ENCODE data around the gene CKMT2. TPM values are rescaled to one million over a fixed set of nuclear protein-coding genes. Genes with fewer than 3 reads are reported as not detected.

Gene CKMT2
- 1.0 TPM in 1 of 2 replicates, not detected in the other for total RNA-seq

GRCh38 chr5:81233080-81233634 lies at the start of gene CKMT2:
CKMT2 (plus strand) TSS chr5:81233322; CDS start chr5:81251133, 17,811 bp downstream.

DNA sequence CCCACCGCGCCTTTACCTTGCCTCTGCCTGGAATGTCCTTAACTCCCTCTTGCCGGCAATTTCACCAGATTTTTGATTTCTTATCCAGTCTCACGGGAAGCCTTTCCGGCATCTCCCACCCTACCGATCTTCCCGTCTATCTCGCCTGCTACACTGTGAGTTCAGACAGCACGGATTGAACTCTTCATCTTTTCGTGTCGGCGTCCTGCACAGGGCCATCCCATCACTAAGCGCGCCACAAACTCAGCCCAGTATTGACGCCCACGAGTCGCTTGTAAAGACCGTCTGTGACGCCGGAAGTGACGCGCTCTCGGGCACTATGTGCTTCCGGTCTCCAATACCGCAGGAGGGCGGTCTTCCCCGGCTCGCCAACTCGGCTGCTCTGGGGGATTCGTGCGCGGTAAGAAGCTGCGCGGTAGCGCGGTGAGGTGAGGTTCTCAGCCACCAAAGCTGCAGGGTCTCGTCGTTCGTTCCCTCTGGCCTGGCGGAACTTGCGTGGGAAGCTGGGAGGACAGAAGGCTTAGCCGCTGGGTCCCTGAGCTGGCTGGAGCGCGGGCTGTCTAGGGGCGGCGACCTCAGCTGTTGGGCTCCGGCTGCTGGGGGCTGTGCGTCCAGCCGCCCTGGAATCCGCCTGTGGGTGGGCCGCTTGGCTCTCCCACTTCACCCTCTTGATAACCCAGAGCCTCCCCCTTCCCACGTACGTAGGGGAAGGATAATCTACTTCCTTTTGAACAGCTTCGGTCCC lies 68.3 kb downstream of the CKMT2 start, which contains the start of gene ZCCHC9:
TSS of gene ZCCHC9 (plus strand) at position 317 of the 745 bp plus-strand sequence. CDS start 3,171 bp downstream, outside the sequence.

Other genes with a start within 250 kb of the CKMT2 start
- gene ZCCHC9, start 68.3 kb downstream of the CKMT2 start, total RNA-seq, result 21.0 and 21.5 TPM in 2 replicates
- 0.84 and 1.2 TPM in 2 replicates for gene ACOT12, start 160.8 kb downstream of the CKMT2 start, total RNA-seq

All from bronchus fibroblast of lung (primary cell).